ENCODE data around the gene CNGA4. TPM values are rescaled to one million over a fixed set of nuclear protein-coding genes. Genes with fewer than 3 reads are reported as not detected.
"Not testable (repeated sequence)": the region's sequence is repeated elsewhere in the genome, so short reads cannot be mapped to it uniquely, and the experiment has no call there.

Gene CNGA4
- polyA plus RNA-seq, 4 donors, result 0.23 to 0.32 (median 0.28) TPM

GRCh38 chr11:6258571-6259081, 19.7 kb downstream of the CNGA4 start:
- peak in 1 of 4 donors; percentile 7 for DNase-seq (ENCODE audit: low read depth in 4 of 4, low spot score in 3 of 4)

GRCh38 chr11:6260207-6260726, 21.4 kb downstream of the CNGA4 start:
- no peak for DNase-seq (ENCODE audit: low read depth in 4 of 4, low spot score in 3 of 4)

DNA sequence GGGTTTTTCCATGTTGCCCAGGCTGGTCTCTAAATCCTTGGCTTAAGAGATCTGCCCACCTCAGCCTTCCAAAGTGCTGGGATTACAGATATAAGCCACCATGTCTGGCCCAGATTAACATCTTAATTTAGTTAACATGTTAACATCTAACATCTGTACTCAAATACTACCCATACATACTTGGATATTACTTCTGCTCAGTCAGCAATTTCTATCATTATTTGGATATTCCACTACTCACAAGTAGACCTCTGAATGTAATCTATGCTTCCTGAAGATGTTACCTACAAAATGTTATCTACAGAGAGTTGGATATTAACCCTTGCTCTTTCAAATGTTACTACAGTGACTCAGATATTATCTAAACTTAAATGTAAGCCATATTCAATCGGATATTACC, 24.8 kb downstream of the CNGA4 start:
- DNase-seq (ENCODE audit: low read depth in 4 of 4, low spot score in 3 of 4), result no peak

DNA sequence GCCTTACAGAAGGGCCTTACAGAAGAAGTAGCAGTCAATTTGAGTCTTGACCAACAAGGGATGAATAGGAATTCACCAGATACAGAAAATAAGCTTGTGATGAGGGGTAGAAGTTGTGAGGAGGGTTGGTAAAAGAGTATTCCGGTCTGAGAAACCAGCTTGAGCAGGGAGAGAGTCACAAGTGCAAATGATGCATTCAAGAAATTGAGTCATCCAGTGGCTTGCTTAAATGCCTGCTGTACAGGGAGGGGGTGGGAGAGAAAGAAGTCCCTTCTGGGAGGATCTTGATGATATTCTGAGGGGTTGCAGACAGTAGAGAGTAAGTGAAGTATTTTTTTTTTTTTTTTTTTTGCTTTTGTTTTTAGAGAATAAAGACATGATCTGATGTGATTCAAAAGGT, 29.9 kb downstream of the CNGA4 start:
- no peak for DNase-seq (ENCODE audit: low read depth in 4 of 4, low spot score in 3 of 4)

DNA sequence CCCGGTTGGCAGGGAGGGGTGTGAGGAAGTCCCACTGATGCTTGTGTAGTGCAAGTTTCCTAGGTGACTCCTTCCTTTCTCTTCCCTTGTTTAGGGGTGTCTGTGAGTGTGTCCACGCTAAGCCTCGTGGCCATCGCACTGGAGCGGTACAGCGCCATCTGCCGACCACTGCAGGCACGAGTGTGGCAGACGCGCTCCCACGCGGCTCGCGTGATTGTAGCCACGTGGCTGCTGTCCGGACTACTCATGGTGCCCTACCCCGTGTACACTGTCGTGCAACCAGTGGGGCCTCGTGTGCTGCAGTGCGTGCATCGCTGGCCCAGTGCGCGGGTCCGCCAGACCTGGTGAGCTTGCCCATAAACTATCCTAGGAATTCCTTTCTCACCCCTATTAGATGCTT, 31.1 kb downstream of the CNGA4 start:
- DNase-seq (ENCODE audit: low read depth in 4 of 4, low spot score in 3 of 4), result no peak

DNA sequence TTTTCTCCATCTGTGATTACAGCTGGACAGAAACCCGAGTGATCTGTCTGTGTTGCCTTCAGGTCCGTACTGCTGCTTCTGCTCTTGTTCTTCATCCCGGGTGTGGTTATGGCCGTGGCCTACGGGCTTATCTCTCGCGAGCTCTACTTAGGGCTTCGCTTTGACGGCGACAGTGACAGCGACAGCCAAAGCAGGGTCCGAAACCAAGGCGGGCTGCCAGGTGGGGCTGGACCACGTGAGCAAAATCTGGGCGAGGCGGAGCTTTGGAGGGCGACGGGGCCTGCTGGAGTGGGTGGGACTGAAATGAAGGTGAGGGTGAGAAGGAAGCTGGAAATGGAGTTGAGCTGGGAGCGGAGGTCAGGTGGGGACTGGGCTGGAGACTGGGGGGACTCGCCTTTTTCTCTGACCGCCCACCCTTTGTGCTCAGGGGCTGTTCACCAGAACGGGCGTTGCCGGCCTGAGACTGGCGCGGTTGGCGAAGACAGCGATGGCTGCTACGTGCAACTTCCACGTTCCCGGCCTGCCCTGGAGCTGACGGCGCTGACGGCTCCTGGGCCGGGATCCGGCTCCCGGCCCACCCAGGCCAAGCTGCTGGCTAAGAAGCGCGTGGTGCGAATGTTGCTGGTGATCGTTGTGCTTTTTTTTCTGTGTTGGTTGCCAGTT, 31.8 kb downstream of the CNGA4 start:
- DNase-seq (ENCODE audit: low read depth in 4 of 4, low spot score in 3 of 4), result no peak

GRCh38 chr11:6271598-6271997, 32.7 kb downstream of the CNGA4 start:
- no peak for DNase-seq (ENCODE audit: low read depth in 4 of 4, low spot score in 3 of 4)

GRCh38 chr11:6273188-6273587, 34.3 kb downstream of the CNGA4 start:
- no peak for DNase-seq (ENCODE audit: low read depth in 4 of 4, low spot score in 3 of 4)

GRCh38 chr11:6280809-6281208, 41.9 kb downstream of the CNGA4 start:
- not testable (repeated sequence) for DNase-seq (ENCODE audit: low read depth in 4 of 4, low spot score in 3 of 4)

GRCh38 chr11:6283453-6284023, 44.6 kb downstream of the CNGA4 start:
- no peak for DNase-seq (ENCODE audit: low read depth in 4 of 4, low spot score in 3 of 4)

DNA sequence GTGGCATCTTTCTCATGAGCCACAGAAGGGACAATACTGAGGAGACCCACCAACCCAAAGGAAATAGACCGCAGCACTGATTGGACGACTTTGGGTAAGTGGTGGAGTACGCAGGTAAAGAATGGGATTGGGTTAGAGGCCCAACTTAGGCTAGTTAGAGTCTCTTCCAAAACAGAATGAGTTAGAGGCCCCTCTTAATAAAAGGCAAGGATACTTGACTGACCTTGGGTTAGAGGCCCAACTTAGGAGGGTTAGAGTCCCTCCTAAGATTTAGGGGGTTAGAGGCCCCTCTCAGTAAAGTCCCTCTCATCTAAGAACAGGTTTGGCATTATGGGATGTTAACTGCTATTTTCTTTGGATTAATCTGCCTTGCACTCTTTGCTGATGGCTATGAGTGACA, 45.4 kb downstream of the CNGA4 start:
- DNase-seq (ENCODE audit: low read depth in 4 of 4, low spot score in 3 of 4), result no peak

DNA sequence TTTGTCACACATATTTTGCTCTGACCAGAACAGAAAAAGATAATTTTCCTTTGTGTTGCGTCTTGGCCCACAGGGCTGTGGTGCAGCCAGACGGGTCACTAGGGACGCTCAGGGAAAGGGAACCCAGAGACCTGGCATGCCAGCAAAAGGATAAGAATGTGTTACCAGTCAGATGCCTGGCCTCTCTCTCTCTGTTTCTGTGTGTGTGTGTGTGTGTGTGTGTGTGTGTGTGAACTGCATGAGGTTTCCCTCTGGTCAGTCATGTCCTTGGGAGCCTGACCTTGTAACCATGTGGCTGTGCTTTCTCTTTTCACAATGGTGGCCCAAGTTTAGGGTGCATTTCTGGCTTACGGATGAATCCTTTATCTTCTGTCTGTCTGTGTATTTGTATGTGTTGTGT, 46.1 kb downstream of the CNGA4 start:
- no peak for DNase-seq (ENCODE audit: low read depth in 4 of 4, low spot score in 3 of 4)

Other genes starting within 250 kb of the CNGA4 start
- under 1 TPM in 2 of 4 donors, not detected in 2; 0.01 to 0.06 TPM for gene OR56A4, start 232.1 kb upstream of the CNGA4 start, polyA plus RNA-seq (ENCODE audit: insufficient read length in 4 of 4)
- under 1 TPM in 1 of 4 donors, not detected in 3; under 0.01 TPM for gene OR56A1, start 208.3 kb upstream of the CNGA4 start, polyA plus RNA-seq (ENCODE audit: insufficient read length in 4 of 4)
- under 1 TPM; 0.14 to 0.32 (median 0.22) TPM for gene OR56B4, start 131.4 kb upstream of the CNGA4 start, polyA plus RNA-seq (ENCODE audit: insufficient read length in 4 of 4)
- not detected for gene OR52B2, start 68.8 kb upstream of the CNGA4 start, polyA plus RNA-seq (ENCODE audit: insufficient read length in 4 of 4)
- gene OR52W1, start 39.9 kb upstream of the CNGA4 start, polyA plus RNA-seq (ENCODE audit: insufficient read length in 4 of 4), result under 1 TPM in 1 of 4 donors, not detected in 3; 0.10 TPM
- 1 to 10 TPM in 1 of 4 donors, under 1 TPM in 3; 0.70 to 1.2 (median 0.84) TPM for gene C11orf42, start 33.5 kb upstream of the CNGA4 start, polyA plus RNA-seq (ENCODE audit: insufficient read length in 4 of 4)
- 10 to 100 TPM; 47.6 to 53.7 (median 51.2) TPM for gene FHIP1B, start 4.5 kb upstream of the CNGA4 start, polyA plus RNA-seq (ENCODE audit: insufficient read length in 4 of 4)
- gene CCKBR, start 20.7 kb downstream of the CNGA4 start, polyA plus RNA-seq (ENCODE audit: insufficient read length in 4 of 4), result under 1 TPM; 0.51 to 0.96 (median 0.69) TPM
- gene CAVIN3, start 81.4 kb downstream of the CNGA4 start, polyA plus RNA-seq (ENCODE audit: insufficient read length in 4 of 4), result 10 to 100 TPM; 14.3 to 26.3 (median 16.0) TPM
- gene SMPD1, start 151.4 kb downstream of the CNGA4 start, polyA plus RNA-seq (ENCODE audit: insufficient read length in 4 of 4), result 10 to 100 TPM; 33.0 to 38.7 (median 34.7) TPM
- 10 to 100 TPM; 52.2 to 64.6 (median 54.0) TPM for gene APBB1, start 180.0 kb downstream of the CNGA4 start, polyA plus RNA-seq (ENCODE audit: insufficient read length in 4 of 4)
- gene HPX, start 201.9 kb downstream of the CNGA4 start, polyA plus RNA-seq (ENCODE audit: insufficient read length in 4 of 4), result 1 to 10 TPM; 2.2 to 4.2 (median 2.7) TPM
- 10 to 100 TPM; 18.6 to 22.5 (median 20.0) TPM for gene TRIM3, start 234.9 kb downstream of the CNGA4 start, polyA plus RNA-seq (ENCODE audit: insufficient read length in 4 of 4)
- 10 to 100 TPM; 63.9 to 71.0 (median 68.1) TPM for gene ARFIP2, start 242.2 kb downstream of the CNGA4 start, polyA plus RNA-seq (ENCODE audit: insufficient read length in 4 of 4)
- 10 to 100 TPM; 39.0 to 43.1 (median 41.2) TPM for gene TIMM10B, start 242.4 kb downstream of the CNGA4 start, polyA plus RNA-seq (ENCODE audit: insufficient read length in 4 of 4)

Data from right renal pelvis (tissue), 4 donors.